IMR-90 (cell line): ENCODE data around the gene LIPM. TPM values are rescaled to one million over a fixed set of nuclear protein-coding genes. Genes with fewer than 3 reads are reported as not detected.

Experiments
- ATAC-seq: fragments of 200-7000 bp; cut with Tn5 transposase; 2 replicates; pipeline ENCODE4 v1.9.1; 2020; ENCODE audit warnings: low read depth, mild to moderate bottlenecking, moderate library complexity
- BruUV-seq: library from RNA; stranded (reverse); fragments of 400-500 nt; replicated peaks from 2 replicates; lab custom pipeline; 2021; lab: Mats Ljungman, UMichigan
- CTCF ChIA-PET: fragments of 300-600 bp; formaldehyde crosslinking; extraction: SDS; loops from one replicate; lab custom pipeline; 2021; ENCODE audit warnings: antibody characterized with exemption; lab: Yijun Ruan, JAX
- POLR2A ChIA-PET: fragments of 300-600 bp; sonication (Branson Sonifier 250); formaldehyde crosslinking; loops from one replicate; lab custom pipeline; 2022; ENCODE audit warnings: antibody characterized with exemption; ENCODE audit not compliant: unreplicated experiment; lab: Charles Lee
- DNase-seq: peaks from one replicate; pipeline ENCODE4 v3.0.0; 2013
- H2AFZ ChIP-seq: replicated peaks from 2 replicates; pipeline ENCODE3; 2013; ENCODE audit warnings: low read length, mild to moderate bottlenecking; ENCODE audit not compliant: poor library complexity
- H2AK5ac ChIP-seq: 2 replicates; pipeline ENCODE4 v1.6.1; 2013; ENCODE audit warnings: low read depth, low read length, inconsistent platforms
- H2AK9ac ChIP-seq: replicated peaks from 2 replicates; pipeline ENCODE3; 2013; ENCODE audit warnings: mild to moderate bottlenecking, low read depth, low read length, moderate library complexity; ENCODE audit not compliant: poor library complexity
- H2BK120ac ChIP-seq: 2 replicates; pipeline ENCODE4 v1.6.1; 2013; ENCODE audit warnings: low read depth, low read length, inconsistent platforms
- H2BK15ac ChIP-seq: 3 replicates; pipeline ENCODE4 v1.6.1; 2013; ENCODE audit warnings: low read depth, low read length, inconsistent platforms
- H2BK20ac ChIP-seq: 2 replicates; pipeline ENCODE4 v1.6.1; 2013; ENCODE audit warnings: low read depth, mild to moderate bottlenecking, inconsistent platforms, low read length, moderate library complexity
- H2BK5ac ChIP-seq: 2 replicates; pipeline ENCODE4 v1.6.1; 2013; ENCODE audit warnings: mild to moderate bottlenecking, low read depth, low read length, inconsistent platforms; ENCODE audit not compliant: poor library complexity, severe bottlenecking
- H3K14ac ChIP-seq: replicated peaks from 2 replicates; pipeline ENCODE4 v1.6.1; 2013; ENCODE audit warnings: low read depth, low read length, inconsistent platforms
- H3K18ac ChIP-seq: 2 replicates; pipeline ENCODE4 v1.6.1; 2013; ENCODE audit warnings: low read depth, low read length, control low read depth
- H3K23ac ChIP-seq: 2 replicates; pipeline ENCODE4 v1.6.1; 2013; ENCODE audit warnings: low read depth, low read length, inconsistent platforms
- H3K27ac ChIP-seq: 2 replicates; pipeline ENCODE4 v1.5.1; 2013; ENCODE audit warnings: mild to moderate bottlenecking, control low read depth, low read length; ENCODE audit not compliant: insufficient read depth
- H3K27me3 ChIP-seq: 2 replicates; pipeline ENCODE4 v1.6.1; 2013; ENCODE audit warnings: low read length; ENCODE audit not compliant: control insufficient read depth, insufficient read depth
- H3K36me3 ChIP-seq: 2 replicates; pipeline ENCODE4 v1.6.1; 2013; ENCODE audit warnings: low read length, mixed read lengths; ENCODE audit not compliant: control insufficient read depth, insufficient read depth
- H3K4ac ChIP-seq: 2 replicates; pipeline ENCODE4 v1.6.1; 2013; ENCODE audit warnings: low read depth, low read length, inconsistent platforms
- H3K4me1 ChIP-seq: 2 replicates; pipeline ENCODE4 v1.6.1; 2013; ENCODE audit warnings: low read length, mixed read lengths; ENCODE audit not compliant: control insufficient read depth, insufficient read depth
- H3K4me2 ChIP-seq: 2 replicates; pipeline ENCODE4 v1.6.1; 2013; ENCODE audit warnings: low read depth, mild to moderate bottlenecking, control low read depth, low read length, moderate library complexity
- H3K4me3 ChIP-seq: 2 replicates; pipeline ENCODE4 v1.5.1; 2013; ENCODE audit warnings: low read depth, mild to moderate bottlenecking, control low read depth, low read length, moderate library complexity; ENCODE audit not compliant: insufficient read depth
- H3K56ac ChIP-seq: 2 replicates; pipeline ENCODE4 v1.6.1; 2013; ENCODE audit warnings: low read length, inconsistent platforms; ENCODE audit not compliant: insufficient read depth; ENCODE audit errors: extremely low read depth
- H3K79me1 ChIP-seq, 2 experiments: 2 replicates each; pipeline ENCODE4 v1.6.1; 2013; ENCODE audit warnings: low read length in 2 of 2, inconsistent platforms in 1 of 2, low read depth in 1 of 2
- H3K9ac ChIP-seq: 2 replicates; pipeline ENCODE4 v1.6.1; 2013; ENCODE audit warnings: low read depth, low read length, control low read depth
- H3K9me1 ChIP-seq: 2 replicates; pipeline ENCODE4 v1.6.1; 2013; ENCODE audit warnings: low read length, inconsistent platforms; ENCODE audit not compliant: insufficient read depth
- H3K9me3 ChIP-seq: 2 replicates; pipeline ENCODE4 v1.6.1; 2013; ENCODE audit warnings: low read length; ENCODE audit not compliant: control insufficient read depth, insufficient read depth
- H4K20me1 ChIP-seq: 2 replicates; pipeline ENCODE4 v1.6.1; 2013; ENCODE audit warnings: low read length, inconsistent platforms; ENCODE audit not compliant: insufficient read depth
- H4K5ac ChIP-seq: 2 replicates; pipeline ENCODE4 v1.6.1; 2013; ENCODE audit warnings: mild to moderate bottlenecking, low read depth, low read length, control low read depth
- H4K8ac ChIP-seq, 2 experiments: 2 replicates each; pipeline ENCODE4 v1.6.1; 2013; ENCODE audit warnings: low read depth in 2 of 2, low read length in 2 of 2, control low read depth in 1 of 2, inconsistent platforms in 1 of 2
- H4K91ac ChIP-seq: 2 replicates; pipeline ENCODE4 v1.6.1; 2013; ENCODE audit warnings: low read depth, low read length, inconsistent platforms; ENCODE audit not compliant: insufficient read depth
- WGBS, 2 experiments: methylation state at CpG; one replicate each; pipeline versions ENCODE4 v1.1.5 to v1.1.7; 2013; ENCODE audit warnings: missing lambda C conversion rate in 2 of 2; ENCODE audit not compliant: insufficient read length in 1 of 2; ENCODE audit errors: extremely low coverage in 2 of 2; 5-methylcytosine and 5-hydroxymethylcytosine counted together
- dilution Hi-C: fragments of 300-500 bp; cut with HindIII; formaldehyde crosslinking; loops from one replicate; pipeline ENCODE4 v1.14.3; 2018; ENCODE audit warnings: low sequenced_read_pairs; ENCODE audit not compliant: unreplicated experiment
- in situ Hi-C: fragments of 300-500 bp; cut with MboI; formaldehyde crosslinking; loops from 3 replicates; pipeline ENCODE4 v1.14.3; 2019; ENCODE audit warnings: low sequenced_read_pairs, inconsistent platforms, mixed read lengths
- intact Hi-C: fragments of 100-400 bp; cut with micrococcal nuclease; formaldehyde crosslinking; loops from 2 replicates; pipeline ENCODE4 v1.10.0; 2022
- polyA plus RNA-seq, 3 experiments: library from polyadenylated mRNA; depleted of rRNA; stranded (reverse); fragments of >200 nt; gene quantifications; 2 replicates each; pipeline ENCODE4 v1.2.3, GENCODE V29; 2012; ENCODE audit warnings: low replicate concordance in 1 of 3
- total RNA-seq: library from RNA; depleted of rRNA; stranded (reverse); fragments of >200 nt; gene quantifications from 2 replicates; pipeline ENCODE4 v1.2.3, GENCODE V29; 2012
- TF ChIP-seq, protein P1 (sequence below): fragments of 150-350 bp; IDR thresholded peaks from 2 replicates; pipeline ENCODE4 v1.6.1; 2016; ENCODE audit warnings: low read depth, mild to moderate bottlenecking, low read length, moderate library complexity, borderline replicate concordance

LIPM gene
- total and polyA plus RNA-seq, 2 of the 4 experiments (the other 2 are of a cell fraction) = not detected

DNA sequence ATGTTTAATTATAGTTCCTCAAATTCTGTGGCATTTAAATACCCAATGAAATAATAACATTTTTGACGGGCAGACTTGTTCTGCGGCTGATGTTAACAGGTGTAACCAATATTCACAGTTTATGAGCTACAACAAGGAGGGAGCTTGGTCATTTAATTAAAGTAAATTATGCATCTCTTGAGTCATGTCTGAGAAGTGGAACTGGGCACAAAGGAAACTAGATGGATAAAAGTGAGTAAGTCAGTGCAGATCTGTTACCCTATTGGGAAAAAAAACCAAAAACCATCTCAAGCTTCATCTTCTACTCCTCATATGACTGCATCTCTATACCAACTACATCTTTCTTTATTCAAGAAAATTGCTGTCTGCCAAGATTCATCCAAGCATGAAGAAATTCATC is 25.1 kb downstream of the LIPM start:
- Histone ChIP-seq H3K27me3 (no peaks in the 10 kb centered on the region; the same call in 1 of the 2 replicates), H3K4ac (no peak overlapping the region), H3K56ac (no peak overlapping the region), H3K4me3 (no peak overlapping the region), H4K5ac (no peak overlapping the region), H2BK20ac (no peak overlapping the region), H2BK120ac (no peak overlapping the region), H3K18ac (no peak overlapping the region), H3K4me2 (no peak overlapping the region), H2AK5ac (no peak overlapping the region), H3K14ac (no peak overlapping the region), H2BK15ac (no peak overlapping the region), H4K91ac (no peak overlapping the region), H3K9me3 (no peaks in the 10 kb centered on the region), H3K4me1 (no peaks in the 10 kb centered on the region), H2AFZ (no peak overlapping the region), H3K36me3 (no peaks in the 10 kb centered on the region), H2BK5ac (no peak overlapping the region), H3K79me1 (no peaks in the 10 kb centered on the region), H3K9ac (no peak overlapping the region), H3K23ac (no peak overlapping the region), H4K20me1 (no peaks in the 10 kb centered on the region), H3K9me1 (no peaks in the 10 kb centered on the region), H3K27ac (no peak overlapping the region), H2AK9ac (no peak overlapping the region), H4K8ac (no peak overlapping the region)
- intact Hi-C loops (no loop called here), in situ Hi-C loops (no loop called here), dilution Hi-C loops (no loop called here)
- POLR2A ChIA-PET = no interaction called here
- DNase-seq (no peak), ATAC-seq (no peak)
- TF ChIP-seq, protein P1, sequence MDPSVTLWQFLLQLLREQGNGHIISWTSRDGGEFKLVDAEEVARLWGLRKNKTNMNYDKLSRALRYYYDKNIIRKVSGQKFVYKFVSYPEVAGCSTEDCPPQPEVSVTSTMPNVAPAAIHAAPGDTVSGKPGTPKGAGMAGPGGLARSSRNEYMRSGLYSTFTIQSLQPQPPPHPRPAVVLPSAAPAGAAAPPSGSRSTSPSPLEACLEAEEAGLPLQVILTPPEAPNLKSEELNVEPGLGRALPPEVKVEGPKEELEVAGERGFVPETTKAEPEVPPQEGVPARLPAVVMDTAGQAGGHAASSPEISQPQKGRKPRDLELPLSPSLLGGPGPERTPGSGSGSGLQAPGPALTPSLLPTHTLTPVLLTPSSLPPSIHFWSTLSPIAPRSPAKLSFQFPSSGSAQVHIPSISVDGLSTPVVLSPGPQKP = no peak
- CTCF ChIA-PET = interaction anchor here (0.6 kb wide), 1 partner anchor 14 kb away, joined by 4 read pairs; no protein-coding TSS in a partner anchor
- no CpG with 5 or more reads among the region's 2 CpGs for WGBS, 2 experiments
- no TSS peak for BruUV-seq
